ENCODE results near the gene PRDM5.

Gene PRDM5

GRCh38 chr4:120733968-120734367, 188.6 kb downstream of the PRDM5 start:
- no peak overlapping the region for H3K4me3 ChIP-seq (ENCODE audit: low read depth, low read length)
- TF ChIP-seq, protein P1, sequence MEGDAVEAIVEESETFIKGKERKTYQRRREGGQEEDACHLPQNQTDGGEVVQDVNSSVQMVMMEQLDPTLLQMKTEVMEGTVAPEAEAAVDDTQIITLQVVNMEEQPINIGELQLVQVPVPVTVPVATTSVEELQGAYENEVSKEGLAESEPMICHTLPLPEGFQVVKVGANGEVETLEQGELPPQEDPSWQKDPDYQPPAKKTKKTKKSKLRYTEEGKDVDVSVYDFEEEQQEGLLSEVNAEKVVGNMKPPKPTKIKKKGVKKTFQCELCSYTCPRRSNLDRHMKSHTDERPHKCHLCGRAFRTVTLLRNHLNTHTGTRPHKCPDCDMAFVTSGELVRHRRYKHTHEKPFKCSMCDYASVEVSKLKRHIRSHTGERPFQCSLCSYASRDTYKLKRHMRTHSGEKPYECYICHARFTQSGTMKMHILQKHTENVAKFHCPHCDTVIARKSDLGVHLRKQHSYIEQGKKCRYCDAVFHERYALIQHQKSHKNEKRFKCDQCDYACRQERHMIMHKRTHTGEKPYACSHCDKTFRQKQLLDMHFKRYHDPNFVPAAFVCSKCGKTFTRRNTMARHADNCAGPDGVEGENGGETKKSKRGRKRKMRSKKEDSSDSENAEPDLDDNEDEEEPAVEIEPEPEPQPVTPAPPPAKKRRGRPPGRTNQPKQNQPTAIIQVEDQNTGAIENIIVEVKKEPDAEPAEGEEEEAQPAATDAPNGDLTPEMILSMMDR (conservative IDR thresholded peaks at IDR 0.05; ENCODE audit: low read depth, low read length): no peak
- DNase-seq (ENCODE audit: low read depth): no peak

GRCh38 chr4:120733054-120733453, 189.5 kb downstream of the PRDM5 start:
- DNase-seq (ENCODE audit: low read depth): no peak
- TF ChIP-seq, protein P1 (conservative IDR thresholded peaks at IDR 0.05; ENCODE audit: low read depth, low read length): no peak
- H3K4me3 ChIP-seq (ENCODE audit: low read depth, low read length): no peak overlapping the region

- TF ChIP-seq, protein P1 (conservative IDR thresholded peaks at IDR 0.05; ENCODE audit: low read depth, low read length): no peak
- no peak overlapping the region for H3K4me3 ChIP-seq (ENCODE audit: low read depth, low read length)
- no peak for DNase-seq (ENCODE audit: low read depth)
These were observed 191.0 kb downstream of the PRDM5 start for GRCh38 chr4:120731561-120731960.

DNA sequence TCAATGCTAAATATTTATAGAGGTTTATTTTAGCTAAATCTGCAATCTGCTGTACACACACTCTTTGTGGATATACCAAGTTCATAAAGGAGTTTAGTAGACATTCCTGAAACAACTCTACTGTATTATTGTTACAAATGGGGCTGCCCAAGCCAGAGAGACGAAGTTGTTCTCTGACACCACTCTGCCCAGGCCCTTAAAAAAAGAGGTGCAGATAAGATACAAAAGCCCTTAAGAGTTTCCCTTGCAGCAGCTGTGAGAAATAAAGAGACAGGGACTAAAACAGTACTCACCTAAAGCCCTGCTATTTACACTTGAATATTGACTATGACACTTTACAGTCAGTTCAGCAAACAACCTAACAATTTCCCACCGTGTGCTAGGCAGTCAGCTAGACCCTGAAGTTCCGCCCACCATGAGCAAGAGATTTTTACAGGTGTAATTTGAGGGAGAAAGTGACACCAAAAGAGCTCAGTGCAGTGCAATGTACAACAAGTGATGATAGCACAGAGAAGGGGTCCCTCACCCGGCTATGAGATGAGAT, 191.7 kb downstream of the PRDM5 start:
- H3K4me3 ChIP-seq (ENCODE audit: low read depth, low read length): no peak overlapping the region
- TF ChIP-seq, protein P1 (conservative IDR thresholded peaks at IDR 0.05; ENCODE audit: low read depth, low read length): no peak
- no peak for DNase-seq (ENCODE audit: low read depth)

DNA sequence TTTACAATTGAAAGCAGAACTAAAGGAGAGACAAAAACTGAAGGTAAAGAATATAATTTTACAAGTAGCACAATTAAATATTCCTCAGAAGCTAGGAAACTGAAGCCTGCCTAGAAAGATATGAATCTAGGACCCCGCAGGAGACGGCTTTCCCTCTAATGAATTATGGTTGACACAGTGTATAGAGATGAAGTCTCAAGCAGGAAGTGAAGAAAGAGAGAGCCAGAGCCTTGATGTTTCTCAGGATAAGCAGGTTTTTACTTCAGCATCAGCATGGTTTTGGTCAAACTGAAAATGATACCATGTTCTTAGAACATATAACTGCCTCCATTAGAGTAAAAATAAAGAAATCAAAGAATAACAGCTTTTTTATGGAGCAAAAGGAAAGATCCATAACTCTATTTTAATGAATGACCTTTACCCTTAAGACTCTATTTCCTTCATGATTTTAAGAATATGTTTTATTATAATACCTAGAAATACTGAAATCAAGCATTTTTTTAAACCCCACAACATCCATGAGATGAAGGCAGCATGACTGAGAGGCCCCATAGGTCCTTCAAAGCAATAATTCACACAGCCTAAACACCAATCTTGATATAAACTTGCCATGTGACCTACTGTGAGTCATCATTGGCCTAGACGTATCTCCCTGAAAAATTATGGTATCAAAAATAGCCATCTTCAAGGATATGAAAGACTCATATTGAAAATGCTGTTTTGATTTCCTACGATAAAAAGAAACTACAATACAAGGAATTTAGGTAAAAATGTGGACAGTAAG, 193.4 kb downstream of the PRDM5 start:
- no peak overlapping the region for H3K4me3 ChIP-seq (ENCODE audit: low read depth, low read length)
- TF ChIP-seq, protein P1 (conservative IDR thresholded peaks at IDR 0.05; ENCODE audit: low read depth, low read length): no peak
- no peak for DNase-seq (ENCODE audit: low read depth)

GRCh38 chr4:120725639-120726580, 196.6 kb downstream of the PRDM5 start:
- H3K4me3 ChIP-seq (ENCODE audit: low read depth, low read length): no peak overlapping the region
- DNase-seq (ENCODE audit: low read depth): no peak
- TF ChIP-seq, protein P1 (conservative IDR thresholded peaks at IDR 0.05; ENCODE audit: low read depth, low read length): no peak
